GM23338 (cell line): ENCODE data around the gene KRT85.

Source experiments
- CREB1 ChIP-seq: fragments of 250-450 bp; sonication (Bioruptor Pico); IDR thresholded peaks from 2 replicates; pipeline ENCODE4 v1.5.0; 2020; ENCODE audit warnings: low read depth, mild to moderate bottlenecking, moderate library complexity
- CTCF ChIP-seq, 2 experiments: fragments of 200-600 bp in 1 of 2; sonication (generic) in 1 of 2; conservative IDR thresholded peaks; 2 replicates each; pipeline versions ENCODE4 v1.5.1 to v1.6.1; 2016 to 2017; ENCODE audit warnings: antibody characterized with exemption in 2 of 2, low read depth in 2 of 2, mild to moderate bottlenecking in 2 of 2, moderate library complexity in 1 of 2
- EZH2 ChIP-seq: fragments of 200-600 bp; sonication (generic); IDR thresholded peaks from one replicate; pipeline ENCODE4 v1.8.0; 2017; ENCODE audit warnings: antibody characterized with exemption, mild to moderate bottlenecking, low read depth; ENCODE audit not compliant: unreplicated experiment
- EZH2phosphoT487 ChIP-seq: fragments of 200-600 bp; sonication (generic); IDR thresholded peaks from one replicate; pipeline ENCODE4 v1.8.1; 2018; ENCODE audit warnings: antibody characterized with exemption; ENCODE audit not compliant: unreplicated experiment
- REST ChIP-seq: IDR thresholded peaks from one replicate; pipeline ENCODE4 v1.6.1; 2018; ENCODE audit warnings: antibody characterized with exemption; ENCODE audit not compliant: unreplicated experiment
- ZNF114 ChIP-seq: fragments of 250-450 bp; sonication (Bioruptor Pico); IDR thresholded peaks from 2 replicates; pipeline ENCODE4 v1.5.0; 2020; ENCODE audit warnings: mild to moderate bottlenecking, moderate library complexity

- TF ChIP-seq CTCF (conservative IDR thresholded peaks at IDR 0.05; ENCODE audit: low read depth in 2 of 2) (0 out of 4 replicates have a peak, but pooled peaks of 1 of the 2 experiments have one; percentile 15), REST (no peak), CREB1 (no peak), ZNF114 (CRISPR knock-in tag) (no peak), EZH2 (no peak), EZH2phosphoT487 (no peak)
Observed at GRCh38 chr12:52404951-52405350, 37.7 kb upstream of the KRT85 start.
